DMS114 treated with DMSO at 0.1 percent for 48 hours (cell line): ENCODE results near the gene OR5B17.
"Not testable (repeated sequence)": the region's sequence is repeated elsewhere in the genome, so short reads cannot be mapped to it uniquely, and the experiment has no call there.

Experiments used
- DNase-seq: peaks from one replicate; lab custom pipeline; 2025; ENCODE audit not compliant: unreplicated experiment; lab: John Stamatoyannopoulos, UW

OR5B17 gene

DNA sequence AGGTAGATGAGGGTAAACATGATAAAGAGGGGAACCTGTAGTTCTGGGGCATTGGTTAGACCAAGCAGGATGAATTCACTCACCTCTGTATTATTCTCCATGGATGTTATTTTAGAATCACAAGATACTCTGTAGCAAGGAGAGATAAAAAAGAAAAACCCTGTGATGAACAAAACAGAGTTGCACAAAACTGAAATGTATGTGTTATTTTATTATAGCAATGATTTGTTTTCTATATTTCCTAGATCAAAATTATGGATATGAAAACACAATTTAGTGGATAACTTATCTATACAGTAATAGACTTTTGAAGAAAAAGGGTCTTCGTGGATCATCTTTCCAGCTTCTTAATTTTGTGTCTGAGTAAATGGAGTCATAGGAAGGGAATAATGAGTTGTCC, at the start of gene OR5B17:
OR5B17 (minus strand) TSS at position 101 of the 400 bp plus-strand sequence; CDS start at position 101, 0 bp downstream.
- no peak for DNase-seq

DNA sequence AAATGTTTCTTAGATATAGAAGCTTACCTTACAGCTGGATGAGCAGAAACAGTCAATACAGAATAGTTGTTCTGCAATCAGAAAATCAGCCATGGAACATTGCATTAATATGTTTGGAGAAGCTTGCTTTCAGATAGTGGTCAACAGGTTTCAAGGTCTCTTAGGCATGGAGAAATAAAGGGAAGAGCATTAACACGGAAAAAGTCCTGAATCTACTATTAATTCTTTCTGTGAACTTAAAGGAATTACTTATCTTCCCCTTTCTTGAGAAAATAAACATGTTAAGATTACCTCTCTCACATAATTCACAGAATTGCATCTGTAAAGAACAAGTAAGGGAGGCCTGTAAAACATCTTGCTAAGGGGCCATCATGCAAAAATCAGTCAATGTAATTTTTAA, 47.9 kb upstream of the OR5B17 start, which contains the start of gene OR5B3:
OR5B3 (minus strand) TSS at position 101 of the 400 bp plus-strand sequence. CDS start 3,465 bp downstream, outside the sequence.
- DNase-seq: no peak

DNA sequence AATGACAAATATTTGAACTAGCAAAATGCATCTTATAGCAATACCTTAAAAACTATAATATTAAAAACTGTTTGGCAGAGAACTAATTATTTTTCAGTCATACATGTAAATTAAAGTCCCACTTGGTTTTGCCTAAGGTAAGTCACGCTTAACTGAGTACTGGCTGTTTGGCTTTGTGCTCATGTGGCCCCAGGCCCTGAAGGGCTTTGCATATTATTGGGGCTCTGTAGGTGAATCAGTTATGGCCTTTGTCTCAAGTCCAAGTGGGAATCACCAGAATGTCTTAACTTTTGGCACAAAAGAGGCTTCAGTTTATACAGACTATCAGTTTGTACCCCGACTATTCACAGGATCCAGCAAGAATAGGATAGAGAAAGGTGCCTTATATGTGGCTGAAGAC, 40.8 kb upstream of the OR5B17 start:
- not testable (repeated sequence) for DNase-seq

DNA sequence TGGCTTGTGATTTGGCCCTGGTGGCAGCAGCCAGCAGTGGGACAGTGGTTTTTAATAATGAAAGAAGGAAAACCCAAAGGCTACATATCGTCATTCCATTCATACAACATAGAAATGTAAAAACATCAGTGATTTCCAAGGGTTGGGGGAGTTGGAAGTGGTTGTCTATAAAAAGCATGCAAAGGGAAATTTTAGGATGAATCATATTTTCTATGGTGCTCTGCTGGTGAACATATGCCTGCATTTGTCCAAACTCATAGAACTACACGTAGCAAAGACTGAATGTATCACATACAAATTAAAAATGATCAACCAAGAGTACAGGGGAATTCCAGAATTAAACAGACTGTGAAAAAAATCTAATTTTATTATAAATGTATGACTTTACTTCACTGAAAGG, 36.7 kb upstream of the OR5B17 start:
- no peak for DNase-seq

DNA sequence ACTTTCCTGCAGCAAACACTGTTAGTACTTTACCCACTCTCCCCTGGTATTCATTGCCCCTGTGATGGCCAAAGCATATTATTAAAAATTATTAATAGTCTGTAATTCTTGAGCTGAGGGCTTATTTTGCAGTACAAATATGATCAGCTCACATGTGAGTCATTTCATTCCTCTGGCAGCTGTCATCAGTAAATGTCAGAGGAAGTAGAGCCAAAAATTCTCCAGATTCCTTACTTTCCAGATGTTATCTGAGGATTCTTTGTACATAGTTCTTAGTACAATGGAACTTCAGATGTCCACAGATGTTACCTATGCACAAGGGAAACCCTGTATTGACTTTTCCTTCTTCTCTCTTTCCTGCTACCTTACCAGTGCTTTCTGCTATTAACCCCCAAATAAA, 35.3 kb upstream of the OR5B17 start:
- DNase-seq: no peak

DNA sequence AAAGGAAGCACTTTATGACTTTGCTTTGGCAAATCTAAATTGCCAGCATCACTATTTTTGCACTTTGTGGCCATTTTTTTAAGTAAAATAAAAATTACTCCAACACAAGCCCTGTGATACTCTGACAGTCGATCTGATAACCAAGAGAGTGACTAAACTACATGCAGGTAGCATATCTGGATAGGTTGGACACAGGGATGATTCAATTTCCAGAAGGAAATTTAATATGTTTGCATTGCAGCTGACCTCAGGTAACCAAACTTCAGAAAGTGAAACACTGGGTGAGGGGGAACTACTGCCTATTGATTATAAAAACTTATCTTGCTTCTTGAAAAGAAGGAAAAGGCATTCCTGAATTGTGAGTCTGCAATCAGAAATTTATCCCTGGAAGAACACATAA, 33.9 kb upstream of the OR5B17 start:
- no peak for DNase-seq

DNA sequence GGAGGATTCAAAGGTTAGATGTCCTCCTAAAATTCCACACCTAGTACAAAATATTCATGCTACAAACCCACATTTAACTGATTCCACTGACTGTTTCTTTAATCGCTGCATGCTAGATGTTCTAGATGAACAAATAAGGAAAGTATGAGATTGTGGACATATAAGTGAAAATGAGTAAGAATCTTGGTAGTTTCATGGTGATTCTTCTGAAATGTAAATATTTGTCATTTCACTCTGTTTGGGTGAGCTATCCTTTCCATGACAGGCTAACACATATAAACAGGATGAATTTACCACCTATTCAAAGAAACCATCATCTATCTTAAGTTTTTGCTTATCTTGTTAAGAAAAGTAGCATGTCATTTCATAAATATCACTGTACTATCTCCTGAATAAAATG, 33.0 kb upstream of the OR5B17 start:
- no peak for DNase-seq

DNA sequence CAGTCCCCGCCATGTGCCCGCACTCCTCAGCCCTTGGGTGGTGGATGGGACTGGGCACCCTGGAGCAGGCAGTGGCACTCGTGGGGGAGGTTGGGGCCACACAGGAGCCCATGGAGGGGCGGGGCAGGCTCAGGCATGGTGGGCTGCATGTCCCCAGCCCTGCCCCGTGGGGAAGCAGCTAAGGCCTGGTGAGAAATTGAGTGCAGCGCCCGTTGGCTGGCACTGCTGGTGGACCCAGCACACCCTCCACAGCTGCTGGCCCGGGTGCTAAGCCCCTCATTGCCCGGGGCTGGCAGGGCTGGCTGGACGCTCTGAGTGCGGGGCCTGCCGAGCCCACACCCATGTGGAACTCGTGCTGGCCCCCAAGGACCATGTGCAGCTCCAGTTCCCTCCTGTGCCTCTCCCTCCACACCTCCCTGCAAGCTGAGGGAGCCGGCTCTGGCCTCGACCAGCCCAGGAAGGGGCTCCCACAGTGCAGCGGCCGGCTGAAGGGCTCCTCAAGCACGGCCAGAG, 31.7 kb upstream of the OR5B17 start:
- no peak for DNase-seq

DNA sequence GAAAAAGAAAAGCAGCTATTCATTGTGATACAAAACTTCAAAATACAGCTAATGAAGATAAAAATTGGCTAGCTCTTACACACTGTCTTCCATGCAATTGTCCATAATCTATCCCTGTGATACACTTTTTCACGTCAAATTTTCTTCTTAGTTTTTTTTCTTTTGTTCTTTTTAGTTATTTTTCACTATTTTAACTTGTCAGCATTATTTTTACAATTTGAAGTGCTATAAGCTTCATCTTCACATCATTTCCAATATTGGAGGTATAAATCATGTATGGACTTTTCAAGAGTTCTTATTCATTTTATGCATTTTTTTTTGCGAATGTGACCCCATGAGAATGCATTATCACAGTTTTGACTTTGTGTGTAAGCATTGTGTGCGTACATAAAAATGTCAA, 4.1 kb downstream of the OR5B17 start:
- no peak for DNase-seq

DNA sequence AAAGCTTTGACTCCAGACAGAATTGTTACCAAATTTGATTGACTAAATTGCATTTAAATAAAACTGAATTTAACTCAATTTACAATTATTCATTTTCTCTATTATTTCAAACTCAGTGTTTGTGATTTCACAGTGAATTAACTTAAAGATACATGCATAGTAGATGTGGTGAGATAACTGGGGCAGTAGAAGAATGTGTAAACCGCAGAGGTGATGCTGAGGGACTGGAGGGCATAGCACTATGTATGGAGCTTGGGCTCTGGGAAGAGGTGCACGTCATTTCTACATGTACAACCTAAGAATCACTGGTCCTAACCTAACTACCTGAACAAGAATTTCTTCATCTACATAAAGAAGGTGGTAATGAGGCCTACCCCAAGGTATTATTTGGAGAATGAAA, 13.7 kb downstream of the OR5B17 start:
- no peak for DNase-seq

DNA sequence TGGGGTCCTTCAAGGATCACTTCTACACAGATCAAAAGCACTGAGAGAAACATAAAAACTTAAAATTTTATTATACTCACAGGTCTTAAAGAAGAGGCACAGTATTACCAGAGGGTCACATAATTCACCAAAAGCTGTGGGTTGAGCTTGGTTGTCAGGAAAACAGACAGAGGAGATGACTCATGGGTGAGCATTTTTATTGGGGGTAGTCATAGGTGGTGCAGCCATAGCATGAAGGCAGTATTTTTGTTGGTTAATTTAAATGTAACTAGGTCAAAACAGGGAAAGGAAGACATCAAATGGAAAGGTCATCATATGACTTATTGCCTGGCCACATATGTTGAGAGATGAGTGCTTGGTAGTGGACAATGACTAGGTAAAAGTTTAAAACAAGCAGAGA, 24.2 kb downstream of the OR5B17 start:
- no peak for DNase-seq

DNA sequence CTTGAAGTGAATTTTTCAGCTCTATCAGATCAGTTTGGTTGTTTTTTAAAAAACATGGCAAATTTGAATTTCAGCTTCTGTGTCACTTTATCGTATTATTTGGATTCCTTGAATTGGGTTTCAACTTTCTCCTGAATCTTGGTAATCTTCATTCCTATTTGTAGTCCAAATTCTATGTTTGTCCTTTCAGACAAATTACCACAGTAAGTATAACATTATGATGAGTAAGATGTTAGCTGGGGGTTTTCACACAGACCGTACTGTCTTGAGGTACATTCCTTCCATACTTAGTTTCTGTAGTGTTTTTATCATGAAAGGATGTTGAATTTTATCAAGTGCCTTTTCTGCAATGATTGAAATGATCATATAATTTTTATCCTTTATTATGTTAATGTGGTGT, 28.0 kb downstream of the OR5B17 start:
- no peak for DNase-seq

DNA sequence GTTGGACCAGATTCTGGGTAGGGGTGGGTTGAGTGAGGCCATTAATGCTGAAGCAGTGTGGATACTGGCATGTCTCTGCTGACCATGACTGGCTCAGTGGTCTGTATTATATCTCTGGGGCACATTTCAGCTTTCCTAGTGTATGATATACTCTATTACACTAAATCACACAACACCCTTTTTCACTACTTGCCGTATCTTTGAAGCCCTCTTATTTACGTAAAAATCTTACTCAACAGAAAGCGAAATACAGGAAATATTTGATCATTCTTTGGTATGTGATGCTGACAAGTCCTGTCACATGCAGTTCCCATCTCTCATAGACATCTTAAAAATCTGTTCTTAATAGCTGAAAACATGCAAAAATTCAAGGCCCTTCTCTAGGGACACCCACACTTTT, 40.3 kb downstream of the OR5B17 start:
- DNase-seq: no peak

DNA sequence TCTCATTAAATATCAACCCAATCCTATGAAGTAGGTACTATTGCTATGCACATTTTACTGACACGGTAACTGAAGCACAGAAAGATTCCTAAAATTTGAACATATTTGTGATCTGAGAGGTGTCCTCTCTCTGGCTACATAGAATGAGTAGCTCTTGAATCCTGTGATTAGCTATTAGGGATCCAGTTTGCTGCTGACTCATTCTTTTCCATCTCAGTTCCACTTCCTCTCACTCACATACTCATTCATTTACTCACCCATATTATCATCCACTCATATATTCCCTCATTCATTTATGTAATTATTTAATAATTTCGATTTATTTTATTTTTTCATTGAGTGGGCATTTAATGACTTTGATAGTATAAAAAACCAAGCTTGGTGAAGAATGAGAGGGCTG, 42.7 kb downstream of the OR5B17 start:
- DNase-seq: no peak
